Small intestine (tissue), 7 donors: Measurements from ENCODE around the gene NF1. TPM values are rescaled to one million over a fixed set of nuclear protein-coding genes. Genes with fewer than 3 reads are reported as not detected.
A peak's percentile ranks its signal among the peaks of the same experiment; 100 is the strongest.

Experiments
- DNase-seq, 2 donors: peaks; one replicate each; pipeline versions ENCODE4 v3.0.0 to v3.0.0-alpha.2; 2013
- FAIRE-seq: peaks from 2 replicates; lab custom pipeline; 2012; peaks lifted over from hg19 to GRCh38; lab: Jason Lieb, UNC
- H3K27ac ChIP-seq, 3 donors: one replicate each; pipeline ENCODE4 v1.5.1; 2013; ENCODE audit warnings: low read length in 2 of 3, mild to moderate bottlenecking in 2 of 3, control low read depth in 1 of 3, inconsistent platforms in 1 of 3, low read depth in 1 of 3, moderate library complexity in 1 of 3
- H3K27me3 ChIP-seq, 3 donors: one replicate each; pipeline ENCODE4 v1.6.1; 2013; ENCODE audit warnings: low read length in 3 of 3, inconsistent platforms in 1 of 3; ENCODE audit not compliant: control insufficient read depth in 3 of 3, insufficient read depth in 3 of 3
- H3K36me3 ChIP-seq, 3 donors: one replicate each; pipeline ENCODE4 v1.6.1; 2013; ENCODE audit warnings: low read length in 3 of 3, inconsistent platforms in 1 of 3, low read depth in 1 of 3, mild to moderate bottlenecking in 1 of 3, moderate library complexity in 1 of 3; ENCODE audit not compliant: control insufficient read depth in 3 of 3, insufficient read depth in 2 of 3
- H3K4me1 ChIP-seq, 3 donors: one replicate each; pipeline ENCODE4 v1.6.1; 2013; ENCODE audit warnings: low read length in 2 of 3, inconsistent platforms in 1 of 3, low read depth in 1 of 3, mild to moderate bottlenecking in 1 of 3, moderate library complexity in 1 of 3; ENCODE audit not compliant: control insufficient read depth in 3 of 3, insufficient read depth in 2 of 3
- H3K4me3 ChIP-seq, 3 donors: one replicate each; pipeline ENCODE4 v1.5.1; 2013; ENCODE audit warnings: low read length in 3 of 3, control low read depth in 1 of 3, inconsistent platforms in 1 of 3, low read depth in 1 of 3, mild to moderate bottlenecking in 1 of 3, moderate library complexity in 1 of 3
- H3K9me3 ChIP-seq, 2 donors: one replicate each; pipeline ENCODE4 v1.6.1; 2013; ENCODE audit warnings: low read depth in 1 of 2, low read length in 1 of 2; ENCODE audit not compliant: control insufficient read depth in 2 of 2, insufficient read depth in 1 of 2
- WGBS, 3 donors: extraction: QIAGEN DNeasy Blood & Tissue Kit; methylation state at CpG; one replicate each; pipeline ENCODE4 v1.1.7; 2013; 5-methylcytosine and 5-hydroxymethylcytosine counted together
- polyA plus RNA-seq, 4 donors: library from polyadenylated mRNA; stranded (reverse) in 3 of 4; unstranded in 1 of 4; fragments of 200-250 nt in 3 of 4; fragments of 120-200 nt in 1 of 4; gene quantifications; one replicate each; pipeline versions ENCODE4 v1.2.1 to v1.2.3, GENCODE V29; 2013
- donor health status: healthy with polysubstance abuse.
- donor health status: control.
- donor health status: control.
- donor health status: Bipolar disorder and iron deficiency.
- donor health status: healthy.

NF1 gene
- polyA plus RNA-seq, 4 donors: 7.7 to 27.3 (median 9.5) TPM

- Histone ChIP-seq H3K4me3 (no peak overlapping the region), H3K9me3 (peaks cover 0 to 11% of the 10 kb centered on the region in 2 donors), H3K36me3 (no peaks in the 10 kb centered on the region), H3K4me1 (peaks cover 0 to 14% (median 6%) of the 10 kb centered on the region in 3 donors), H3K27me3 (no peaks in the 10 kb centered on the region), H3K27ac (peak overlapping the region; percentile 62 to 84 (median 80))
- FAIRE-seq (no peak), DNase-seq (peak; percentile 51 to 59)
- 46 to 66% (median 53%) methylated on average over 4 of the region's 4 CpGs for WGBS, 3 donors
Observed at GRCh38 chr17:31068291-31068690, 26.5 kb upstream of the NF1 start.

DNA sequence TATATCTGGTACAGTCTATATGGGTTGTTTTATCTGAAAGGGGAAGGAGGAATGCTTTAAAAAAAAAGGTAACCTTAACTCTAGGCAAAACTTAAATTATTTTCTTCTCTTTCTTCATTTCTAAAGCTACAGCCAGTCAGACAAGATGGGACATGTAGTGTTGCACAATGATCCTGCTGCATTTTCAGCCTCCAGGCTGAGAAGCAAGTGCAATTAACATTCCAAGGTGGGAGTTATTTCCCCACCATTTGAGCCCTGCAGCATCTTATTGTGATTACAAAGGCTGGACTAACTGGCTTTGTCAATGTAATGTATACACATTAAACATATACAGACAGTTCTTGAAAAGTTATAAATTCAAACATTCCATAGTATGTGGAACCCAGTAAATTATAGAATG lies 22.6 kb upstream of the NF1 start:
- Histone ChIP-seq H3K9me3 (peaks cover 0 to 3% of the 10 kb centered on the region in 2 donors), H3K4me3 (no peak overlapping the region), H3K27me3 (no peaks in the 10 kb centered on the region), H3K4me1 (peaks cover 0 to 17% (median 6%) of the 10 kb centered on the region in 3 donors), H3K27ac (no peak overlapping the region), H3K36me3 (no peaks in the 10 kb centered on the region)
- FAIRE-seq: no peak
- peak in 1 of 2 donors; percentile 31 for DNase-seq

DNA sequence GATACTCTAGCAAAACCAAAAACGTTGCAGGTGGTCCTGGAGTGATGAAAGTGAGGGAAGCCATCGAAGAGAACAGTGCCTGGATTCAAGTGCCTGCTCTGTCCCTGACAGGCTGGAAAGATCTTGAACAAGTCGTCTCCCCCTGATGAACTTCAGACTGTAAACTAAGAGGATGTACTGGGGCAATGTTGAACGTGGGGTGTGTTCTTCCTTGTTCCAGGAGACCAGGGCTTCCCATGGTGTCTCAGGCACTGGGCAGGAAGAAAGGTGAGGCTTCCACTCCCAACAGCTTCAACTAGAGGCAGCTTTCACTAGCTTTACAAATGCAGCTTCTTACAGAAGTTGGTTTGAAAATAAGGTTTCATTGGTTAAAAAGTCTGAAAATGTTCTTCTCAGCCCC lies 21.4 kb upstream of the NF1 start:
- Histone ChIP-seq H3K4me1 (peaks cover 0 to 8% (median 4%) of the 10 kb centered on the region in 3 donors), H3K36me3 (no peaks in the 10 kb centered on the region), H3K27me3 (no peaks in the 10 kb centered on the region), H3K9me3 (no peaks in the 10 kb centered on the region), H3K27ac (no peak overlapping the region), H3K4me3 (no peak overlapping the region)
- 18 to 34% (median 21%) methylated on average over 4 of the region's 4 CpGs for WGBS, 3 donors
- FAIRE-seq (no peak), DNase-seq (peak; percentile 50 to 80)

- no peak for FAIRE-seq
Observed at GRCh38 chr17:31074772-31075555, 19.8 kb upstream of the NF1 start.

GRCh38 chr17:31078290-31078689 lies 16.5 kb upstream of the NF1 start:
- FAIRE-seq (no peak), DNase-seq (no peak)
- H3K9me3 ChIP-seq: no peaks in the 10 kb centered on the region
- 53 to 65% (median 58%) methylated on average over 4 of the region's 4 CpGs for WGBS, 3 donors
- no peaks in the 10 kb centered on the region for H3K36me3 ChIP-seq
- no peak overlapping the region for H3K27ac ChIP-seq
- H3K4me3 ChIP-seq: no peak overlapping the region
- no peaks in the 10 kb centered on the region for H3K27me3 ChIP-seq
- peaks cover 0 to 3% (median 0%) of the 10 kb centered on the region in 3 donors for H3K4me1 ChIP-seq

More at GRCh38 chr17:31074772-31075555, 19.8 kb upstream of the NF1 start:
- Histone ChIP-seq H3K36me3 (no peaks in the 10 kb centered on the region), H3K27ac (no peak overlapping the region), H3K4me1 (peaks cover 0 to 3% (median 0%) of the 10 kb centered on the region in 3 donors), H3K27me3 (no peaks in the 10 kb centered on the region), H3K9me3 (no peaks in the 10 kb centered on the region), H3K4me3 (no peak overlapping the region)
- no peak for DNase-seq
- 65 to 68% (median 68%) methylated on average over 4 of the region's 4 CpGs for WGBS, 3 donors

DNA sequence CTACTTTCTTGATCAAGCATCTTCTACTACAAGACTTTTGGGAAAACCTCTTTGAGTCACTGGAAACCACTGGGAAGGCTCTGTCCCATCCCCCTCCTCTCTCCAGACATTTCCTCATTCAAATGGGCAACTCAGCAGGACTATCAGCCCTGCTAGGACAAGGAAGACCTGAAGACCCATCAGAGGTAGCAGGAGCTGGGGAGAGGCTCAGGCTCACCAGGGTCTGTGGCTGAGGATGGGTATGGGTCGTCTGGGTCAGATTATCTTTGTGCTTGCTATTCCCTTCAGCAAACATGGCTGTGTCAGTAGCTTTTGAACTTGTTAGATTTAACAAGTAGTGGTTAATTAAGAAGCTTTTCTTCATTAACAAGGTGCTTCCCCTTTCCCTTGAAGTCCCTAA lies 15.0 kb upstream of the NF1 start:
- no peaks in the 10 kb centered on the region for H3K9me3 ChIP-seq
- DNase-seq: no peak
- WGBS, 3 donors: 42 to 63% (median 45%) methylated on average over 1 of the region's 1 CpG
- no peak overlapping the region for H3K4me3 ChIP-seq
- H3K4me1 ChIP-seq: no peaks in the 10 kb centered on the region
- H3K36me3 ChIP-seq: no peaks in the 10 kb centered on the region
- H3K27me3 ChIP-seq: no peaks in the 10 kb centered on the region
- FAIRE-seq: no peak
- H3K27ac ChIP-seq: no peak overlapping the region

- no peaks in the 10 kb centered on the region for H3K4me1 ChIP-seq
- no peaks in the 10 kb centered on the region for H3K36me3 ChIP-seq
- no peak overlapping the region for H3K27ac ChIP-seq
- H3K9me3 ChIP-seq: no peaks in the 10 kb centered on the region
- 67 to 82% (median 78%) methylated on average over 2 of the region's 2 CpGs for WGBS, 3 donors
- DNase-seq: no peak
- no peak overlapping the region for H3K4me3 ChIP-seq
- H3K27me3 ChIP-seq: no peaks in the 10 kb centered on the region
- FAIRE-seq: no peak
Observed at GRCh38 chr17:31085563-31085962, 9.2 kb upstream of the NF1 start.

GRCh38 chr17:31089471-31089870 lies 5.3 kb upstream of the NF1 start:
- 89 to 97% (median 90%) methylated on average over 3 of the region's 3 CpGs for WGBS, 3 donors
- no peak for FAIRE-seq
- Histone ChIP-seq H3K4me3 (no peak overlapping the region), H3K4me1 (peaks cover 0 to 5% (median 0%) of the 10 kb centered on the region in 3 donors), H3K36me3 (no peaks in the 10 kb centered on the region), H3K27me3 (no peaks in the 10 kb centered on the region), H3K27ac (no peak overlapping the region), H3K9me3 (no peaks in the 10 kb centered on the region)
- no peak for DNase-seq
